GM19328 (cell line): ENCODE data around the gene SCAMP1.
A peak's percentile ranks its signal among the peaks of the same experiment; 100 is the strongest.
"Not testable (repeated sequence)": the region's sequence is repeated elsewhere in the genome, so short reads cannot be mapped to it uniquely, and the experiment has no call there.

Experiments
- ATAC-seq: cut with Tn5 transposase; IDR thresholded peaks from one replicate; pipeline ENCODE4 v1.9.1; 2021; ENCODE audit warnings: mild to moderate bottlenecking, moderate library complexity; ENCODE audit not compliant: unreplicated experiment

The SCAMP1 gene, protein sequence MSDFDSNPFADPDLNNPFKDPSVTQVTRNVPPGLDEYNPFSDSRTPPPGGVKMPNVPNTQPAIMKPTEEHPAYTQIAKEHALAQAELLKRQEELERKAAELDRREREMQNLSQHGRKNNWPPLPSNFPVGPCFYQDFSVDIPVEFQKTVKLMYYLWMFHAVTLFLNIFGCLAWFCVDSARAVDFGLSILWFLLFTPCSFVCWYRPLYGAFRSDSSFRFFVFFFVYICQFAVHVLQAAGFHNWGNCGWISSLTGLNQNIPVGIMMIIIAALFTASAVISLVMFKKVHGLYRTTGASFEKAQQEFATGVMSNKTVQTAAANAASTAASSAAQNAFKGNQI

DNA sequence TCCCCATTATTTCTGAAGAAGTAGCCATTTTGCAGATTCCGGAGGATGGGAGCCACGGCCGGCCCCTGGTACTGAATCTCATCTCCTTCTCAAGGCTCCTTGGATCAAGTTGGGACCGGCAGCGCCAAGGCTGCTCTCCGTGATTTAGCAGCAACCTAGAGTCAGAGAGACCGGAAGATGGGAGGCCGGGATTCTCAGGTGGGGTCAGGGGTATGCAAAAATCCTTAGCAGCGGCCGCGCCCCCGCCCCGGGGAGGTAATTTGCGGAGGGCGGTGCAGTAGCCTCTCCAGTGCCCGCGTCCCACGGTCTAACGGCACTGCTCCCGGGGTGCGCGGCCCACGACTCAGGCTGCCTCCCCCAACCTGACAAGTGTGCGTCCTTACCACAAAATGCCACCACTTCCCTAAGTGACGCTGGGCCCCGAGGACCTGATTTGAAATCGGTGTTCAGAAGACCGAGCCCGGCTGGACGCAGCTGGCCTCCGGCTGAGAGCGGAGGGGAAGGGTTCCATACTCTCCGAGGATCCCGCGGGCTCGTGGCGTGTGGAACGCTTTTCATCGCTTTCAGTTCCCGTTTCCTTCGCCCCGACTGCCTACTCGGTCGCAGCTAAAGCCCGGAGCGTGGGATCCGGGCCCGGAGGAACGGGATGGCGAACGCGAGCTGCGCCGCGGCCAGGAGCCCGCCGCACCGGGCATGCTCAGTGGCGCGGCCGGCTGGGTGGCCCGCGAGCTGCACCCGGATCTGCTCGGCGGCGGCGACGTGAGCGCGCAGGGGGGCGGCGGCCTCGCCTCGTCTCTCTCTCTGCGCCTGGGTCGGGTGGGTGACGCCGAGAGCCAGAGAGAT lies at the start of gene SCAMP1:
Gene SCAMP1 (plus strand): TSS at position 787 of the 843 bp plus-strand sequence. CDS start 55 bp downstream, at position 842.
- ATAC-seq = peak; percentile 74

DNA sequence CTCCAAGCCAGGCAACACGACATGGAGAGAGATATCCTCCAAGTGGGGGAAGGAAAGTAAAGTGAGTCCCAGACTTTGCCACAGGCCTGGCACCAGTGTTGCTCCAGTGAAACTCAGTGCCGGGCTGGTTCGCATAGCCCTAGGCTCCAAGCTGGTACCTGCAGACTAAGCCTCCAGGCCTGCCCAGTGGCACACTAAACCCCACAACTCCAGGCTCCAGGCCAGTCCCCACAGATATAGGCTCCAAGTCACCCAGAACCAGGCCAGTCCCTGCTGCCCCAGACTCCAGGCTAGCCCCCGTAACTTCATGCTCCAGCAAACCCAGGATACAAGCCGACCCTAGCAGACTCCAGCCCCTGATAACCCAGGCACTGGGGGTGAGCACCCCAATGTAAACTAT lies 42.9 kb upstream of the SCAMP1 start:
- no peak for ATAC-seq

DNA sequence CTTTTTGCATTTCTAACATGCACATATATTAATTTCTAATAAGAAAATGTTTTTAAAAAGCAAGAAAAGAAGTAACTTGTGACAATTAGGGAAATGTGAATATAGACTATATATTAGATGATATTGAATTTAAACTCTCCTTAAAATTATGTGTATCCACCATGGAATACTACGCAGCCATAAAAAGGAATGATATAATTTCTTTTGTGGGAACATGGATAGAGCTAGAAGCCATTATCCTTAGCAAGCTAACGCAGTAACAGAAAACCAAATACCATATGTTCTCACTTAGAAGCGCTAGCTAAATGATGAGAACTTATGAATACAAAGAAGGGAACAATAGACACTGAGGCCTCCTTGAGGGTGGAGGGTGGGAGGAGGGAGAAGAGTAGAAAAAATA lies 42.1 kb upstream of the SCAMP1 start:
- ATAC-seq = no peak

DNA sequence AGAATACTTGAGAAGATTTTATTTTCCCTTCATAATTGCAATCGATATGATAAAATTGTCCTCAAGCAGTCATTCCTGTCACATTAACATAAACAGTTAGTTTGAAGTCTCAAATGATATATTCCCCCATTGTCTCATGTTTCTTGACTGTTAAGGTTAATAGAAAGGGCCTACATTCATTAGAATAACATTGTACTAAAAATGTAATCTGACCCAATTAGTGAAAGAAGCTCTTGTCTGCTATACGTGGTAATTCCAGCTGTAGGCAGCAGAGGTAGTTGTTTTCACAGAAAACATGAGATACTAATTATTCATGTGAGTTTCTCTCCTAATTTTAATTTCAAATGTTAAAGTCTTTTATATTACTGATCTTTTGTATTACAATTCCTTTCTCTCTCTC lies 40.0 kb upstream of the SCAMP1 start:
- no peak for ATAC-seq

DNA sequence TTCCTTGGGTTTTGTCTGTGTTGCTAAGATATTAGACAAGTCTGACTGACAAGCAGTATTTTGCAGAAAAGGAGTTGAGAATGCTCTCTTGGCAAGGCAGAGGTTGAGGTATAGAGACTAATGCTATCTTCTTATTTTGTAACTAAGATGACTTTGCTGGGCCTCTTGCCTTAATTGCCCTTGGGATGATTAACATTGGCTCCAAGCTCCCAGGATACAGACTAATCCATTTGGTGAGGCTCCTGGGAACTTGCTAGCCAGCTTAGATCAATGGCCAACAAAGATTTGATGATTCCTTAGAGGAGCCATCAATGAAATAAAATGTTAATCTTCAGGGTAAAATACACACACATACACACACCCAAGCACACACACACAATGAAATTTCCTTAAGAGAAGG lies 37.2 kb upstream of the SCAMP1 start:
- no peak for ATAC-seq

DNA sequence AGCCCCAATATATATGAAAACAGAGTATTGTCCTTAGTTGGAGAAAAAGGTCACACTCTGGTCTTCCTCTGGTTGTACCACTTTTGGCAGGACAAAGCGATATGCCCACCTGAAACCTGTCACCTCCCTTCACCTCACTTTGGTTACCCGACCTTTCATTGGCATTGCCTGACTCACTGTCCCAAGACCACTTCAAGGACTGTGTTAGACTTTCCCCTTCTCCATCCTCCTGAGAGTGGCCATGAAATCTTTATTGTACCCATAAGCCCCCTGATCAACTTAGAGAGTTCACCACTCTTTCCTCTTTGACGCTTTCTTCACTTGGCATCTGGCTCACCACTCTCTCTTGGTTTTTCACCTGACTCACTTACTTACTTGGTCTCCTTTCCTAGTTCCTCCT lies 33.5 kb upstream of the SCAMP1 start:
- ATAC-seq = no peak

DNA sequence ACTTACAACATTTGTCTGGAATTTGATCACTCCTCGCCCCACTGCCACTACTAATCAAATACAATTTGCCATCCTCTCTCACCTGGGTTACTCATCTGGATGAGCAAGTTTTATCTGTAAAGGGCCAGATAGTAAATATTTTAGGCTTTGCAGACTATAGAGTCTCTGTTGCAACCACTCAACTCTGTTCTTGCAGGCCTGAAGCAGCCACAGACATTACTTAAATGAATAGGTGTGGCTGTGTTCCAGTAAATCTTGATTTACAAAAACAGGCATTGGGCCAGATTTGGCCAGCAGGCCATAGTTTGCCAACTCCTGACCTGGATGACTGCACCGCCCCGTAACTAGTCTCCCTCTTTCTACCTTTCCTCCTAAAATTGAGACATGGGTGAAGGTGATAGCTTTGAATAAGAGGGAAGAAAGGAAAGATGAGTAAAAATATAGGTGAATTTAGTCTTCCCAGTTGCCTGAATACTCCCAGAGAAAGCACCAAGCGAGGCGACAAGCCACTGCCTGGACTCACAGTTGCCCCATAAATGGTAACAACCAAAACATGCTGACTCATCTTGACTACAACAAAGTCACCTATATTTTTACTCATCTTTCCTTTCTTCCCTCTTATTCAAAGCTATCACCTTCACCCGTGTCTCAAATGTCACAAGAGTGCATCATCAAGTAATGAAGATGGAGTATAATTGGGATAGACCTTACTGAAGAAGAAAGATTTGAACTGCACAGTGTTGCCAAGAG lies 32.5 kb upstream of the SCAMP1 start:
- ATAC-seq = no peak

DNA sequence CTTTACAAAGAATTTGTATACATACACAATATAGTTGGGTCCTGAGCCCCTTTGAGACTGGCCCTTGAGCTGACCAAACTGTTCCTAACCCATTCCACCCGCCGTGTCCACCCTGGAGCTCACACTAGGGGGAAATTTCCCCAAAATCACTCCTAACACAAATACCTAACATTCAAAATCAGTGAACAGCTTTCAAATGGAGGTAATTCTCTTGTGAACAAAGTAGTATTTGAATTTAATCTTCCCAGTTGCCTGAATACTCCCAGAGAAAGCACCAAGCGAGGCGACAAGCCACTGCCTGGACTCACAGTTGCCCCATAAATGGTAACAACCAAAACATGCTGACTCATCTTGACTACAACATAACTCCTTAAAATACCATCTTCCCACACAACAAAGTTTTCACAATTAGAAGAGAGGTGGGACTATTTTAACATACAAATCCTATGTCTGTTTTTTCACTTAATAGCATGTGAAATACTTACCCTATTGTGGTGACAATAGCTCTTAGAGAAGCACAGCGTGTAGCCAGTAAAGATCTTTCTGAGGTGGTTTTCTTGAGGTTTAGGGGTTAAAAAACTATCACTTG lies 31.7 kb upstream of the SCAMP1 start:
- no peak for ATAC-seq

DNA sequence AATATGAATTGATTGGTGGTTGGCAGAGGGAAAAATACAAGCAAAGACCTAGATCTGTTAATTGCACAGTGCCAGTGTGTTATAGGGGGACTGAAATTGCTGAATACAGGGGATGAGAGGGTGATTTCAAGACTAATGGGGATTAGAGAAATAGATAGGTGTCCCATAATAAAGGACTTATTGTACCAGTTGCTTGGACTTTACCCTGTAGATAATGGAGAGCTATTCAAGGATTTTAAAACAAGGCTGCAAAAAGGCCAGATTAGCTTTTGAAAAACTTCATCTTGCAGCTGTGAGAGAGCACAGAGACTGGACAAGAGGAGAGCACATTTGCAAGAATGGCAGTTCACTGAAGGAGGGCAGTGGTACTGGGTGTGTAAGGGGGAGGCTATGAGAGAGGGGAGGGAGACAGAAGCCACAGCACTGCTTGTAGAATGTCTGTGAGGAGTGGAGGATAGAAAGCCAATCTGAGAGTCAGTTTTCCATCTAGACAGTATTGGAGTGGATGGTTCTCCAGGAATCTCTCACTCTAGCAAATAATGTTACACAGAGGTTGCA lies 28.8 kb upstream of the SCAMP1 start:
- ATAC-seq = no peak

DNA sequence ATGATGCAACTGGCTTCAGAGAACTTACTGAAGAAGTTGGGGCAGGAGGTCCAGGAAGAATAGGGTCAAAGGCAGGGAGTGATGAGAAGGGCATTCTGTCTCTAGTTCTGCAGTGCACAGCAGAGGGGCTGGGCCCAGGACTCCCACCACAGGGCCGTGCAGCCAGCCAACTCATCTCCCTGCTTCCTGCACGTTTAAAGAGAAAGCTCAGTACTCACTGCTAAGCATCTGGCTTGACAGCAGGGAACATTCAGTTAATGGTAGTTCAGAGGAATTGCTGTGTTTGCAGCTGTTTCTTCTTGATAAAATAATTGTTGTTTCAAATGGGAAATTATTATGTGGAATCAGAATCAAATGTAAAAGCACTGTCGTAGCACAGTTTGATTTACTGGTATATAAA lies 25.6 kb upstream of the SCAMP1 start:
- no peak for ATAC-seq

DNA sequence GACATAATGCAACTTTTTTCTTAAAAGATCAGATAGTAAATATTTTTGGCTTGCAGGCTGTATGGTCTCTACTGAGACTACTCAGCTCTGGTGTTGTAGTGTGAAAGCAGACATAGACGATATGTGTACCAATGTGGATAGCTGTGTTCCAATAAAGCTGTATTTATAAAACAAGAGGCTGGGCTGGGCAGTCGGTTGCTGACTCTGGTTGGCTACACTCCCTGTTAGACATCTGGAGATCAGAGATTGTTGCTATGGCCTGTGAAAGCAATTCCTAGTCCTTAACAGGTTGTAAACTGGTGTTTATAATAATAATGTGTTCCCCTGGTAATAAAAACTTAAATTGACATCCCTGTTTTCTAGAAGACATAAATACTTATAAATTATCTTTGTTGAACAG lies 24.4 kb upstream of the SCAMP1 start:
- no peak for ATAC-seq

DNA sequence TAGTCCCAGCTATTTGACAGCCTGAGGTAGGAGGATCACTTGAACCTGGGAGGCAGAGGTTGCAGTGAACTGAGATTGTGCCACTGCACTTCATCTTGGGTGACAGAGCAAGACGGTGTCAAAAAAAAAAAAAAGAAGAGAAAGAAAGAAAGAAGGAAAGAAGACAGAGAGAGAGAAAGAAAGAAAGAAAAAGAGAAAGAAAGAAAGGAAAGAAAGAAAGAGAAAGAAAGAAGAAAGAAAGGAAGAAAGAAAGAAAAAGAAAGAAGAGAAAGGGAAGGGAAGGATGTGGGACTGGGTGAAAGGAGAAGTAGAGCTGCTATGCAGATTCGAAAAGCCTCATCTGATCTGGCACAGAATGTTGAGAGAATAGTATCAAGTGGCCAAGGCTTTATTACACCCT lies 23.7 kb upstream of the SCAMP1 start:
- no peak for ATAC-seq

DNA sequence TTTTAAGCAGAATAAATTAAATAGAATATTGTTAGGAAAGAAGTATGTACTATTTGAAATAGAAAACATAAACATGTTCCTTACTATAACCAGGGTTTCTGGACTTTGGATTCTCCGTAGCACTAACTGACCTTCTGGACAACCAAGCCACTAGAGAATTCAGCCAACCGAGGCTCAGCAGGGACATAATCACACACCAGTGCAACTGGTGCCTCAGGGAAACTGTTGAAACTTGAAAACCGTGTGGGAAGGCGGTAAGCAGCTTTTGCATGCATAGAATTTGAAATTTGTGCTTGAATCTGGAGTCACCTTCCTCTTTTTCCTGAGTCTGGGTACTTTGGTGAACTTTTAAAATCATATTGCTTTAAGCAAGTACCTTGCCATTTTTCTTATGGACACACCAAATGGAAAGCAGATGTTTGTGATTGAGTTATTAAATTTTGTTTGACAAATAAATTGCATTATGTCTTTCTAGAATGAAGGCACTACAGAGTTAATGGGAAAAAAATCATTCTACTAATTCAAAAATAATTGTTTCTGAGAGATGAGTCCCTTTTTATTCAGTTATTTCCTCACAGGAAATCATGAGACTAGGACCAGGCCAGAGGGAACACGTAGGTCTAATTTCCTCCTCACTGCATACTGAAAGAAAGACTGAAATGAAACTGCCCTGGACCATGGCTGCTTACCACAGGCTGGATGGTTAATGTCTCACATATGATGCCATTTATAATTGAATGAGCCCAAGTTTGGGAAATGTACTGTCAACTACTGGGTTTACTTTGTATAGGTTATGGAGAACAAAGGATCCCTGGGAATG lies 20.6 kb upstream of the SCAMP1 start:
- ATAC-seq = no peak

DNA sequence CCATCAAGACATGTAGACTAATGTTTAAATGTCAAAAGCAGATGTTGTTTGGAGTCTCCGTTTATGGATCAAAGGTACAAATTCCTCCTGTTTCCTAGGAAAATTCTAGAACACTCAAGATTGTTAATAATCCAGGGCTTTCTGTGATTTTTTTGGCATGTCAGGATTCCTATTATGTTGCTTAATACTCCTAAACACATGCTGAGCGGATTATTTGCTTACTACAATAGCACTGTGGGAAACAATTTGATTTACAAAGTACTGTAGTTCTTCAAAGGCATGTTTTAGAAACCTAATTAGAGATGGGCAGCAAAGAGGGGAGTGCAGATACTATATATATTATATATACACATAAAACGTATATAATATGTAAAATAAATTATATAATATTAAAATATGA lies 19.0 kb upstream of the SCAMP1 start:
- no peak for ATAC-seq

DNA sequence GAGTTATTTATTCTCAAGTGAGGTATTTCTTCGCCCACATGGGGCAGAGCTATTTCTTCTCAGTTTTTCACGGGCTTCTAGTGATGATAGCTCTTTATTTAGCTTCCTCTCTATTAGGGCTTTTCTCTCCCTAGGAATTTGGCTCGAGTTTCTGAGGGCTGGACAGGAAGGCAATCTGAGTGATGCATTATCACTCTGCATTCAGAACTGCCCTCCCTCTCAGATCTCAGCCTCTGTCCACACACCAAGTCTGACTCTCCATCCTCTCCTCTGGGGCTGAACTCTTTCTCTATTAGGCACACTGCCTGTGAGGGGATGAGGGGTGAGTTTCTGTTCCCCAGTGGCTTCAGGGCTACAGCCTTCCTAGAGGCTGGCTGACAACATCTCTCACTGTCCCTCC lies 14.9 kb upstream of the SCAMP1 start:
- ATAC-seq = no peak

DNA sequence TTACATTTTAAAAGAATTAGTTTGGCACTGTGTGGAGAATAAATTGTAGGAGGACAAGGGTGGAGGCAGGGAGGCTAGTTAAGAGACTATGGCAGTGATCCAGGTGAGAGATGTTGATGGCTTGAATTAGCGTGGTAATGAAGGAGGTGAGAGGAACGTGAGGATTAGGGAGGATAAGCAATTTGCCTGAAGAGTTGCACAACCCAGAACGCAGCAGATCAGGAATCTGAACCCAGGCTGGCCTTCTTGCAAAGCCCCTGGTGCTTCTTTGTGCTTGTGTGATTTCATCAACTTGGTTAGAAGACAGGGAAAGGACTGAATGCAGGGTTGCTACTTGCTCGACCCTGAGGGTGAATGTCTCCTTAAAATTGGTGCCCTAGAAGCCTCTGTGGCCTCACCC lies 6.9 kb upstream of the SCAMP1 start:
- no peak for ATAC-seq

DNA sequence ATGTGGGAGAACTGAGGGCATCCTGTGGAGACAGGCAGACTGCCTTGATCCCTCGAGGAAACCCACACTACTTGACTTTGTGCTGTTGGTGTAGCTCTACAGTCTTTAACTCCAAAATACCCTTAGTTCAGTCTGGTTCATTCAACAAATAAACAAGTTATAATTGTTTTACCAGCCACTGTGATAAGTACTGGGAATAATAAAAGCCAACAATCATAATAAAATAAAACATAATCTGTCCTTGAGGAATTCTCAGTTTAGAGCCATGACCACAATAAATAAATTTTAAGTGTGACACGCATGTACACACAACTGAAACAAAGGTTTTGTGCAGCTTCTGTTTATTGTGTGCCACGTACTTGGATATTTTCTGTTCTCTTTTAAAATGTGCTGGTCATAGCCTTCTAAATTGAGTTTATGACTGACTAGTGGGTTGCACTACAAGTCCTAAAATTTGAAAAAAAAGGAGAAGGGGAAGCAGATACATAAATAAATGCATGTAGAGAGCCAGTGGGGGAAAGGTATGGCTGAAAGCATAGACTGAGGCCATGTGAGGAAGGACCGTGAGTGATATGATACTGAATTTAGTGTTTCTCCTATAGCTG lies 6.2 kb upstream of the SCAMP1 start:
- ATAC-seq = no peak

DNA sequence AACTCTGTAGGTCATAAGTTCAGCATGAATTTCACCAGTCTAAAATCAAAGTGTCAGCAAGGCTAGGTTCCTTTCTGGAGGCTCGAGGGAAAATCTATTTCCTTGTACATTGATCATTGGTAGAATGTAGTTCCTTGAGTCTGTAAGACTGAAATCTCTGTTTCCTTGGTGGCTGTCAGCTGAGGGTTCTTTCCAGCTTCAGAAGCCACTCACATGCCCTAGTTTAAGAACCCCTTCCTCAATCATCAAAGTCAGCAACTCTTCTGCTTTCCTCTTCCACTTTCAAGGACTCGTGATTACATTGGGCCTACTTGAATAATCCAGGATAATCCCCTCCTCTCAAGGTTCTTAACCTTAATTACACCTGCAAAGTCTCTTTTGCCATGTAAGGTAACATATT lies 4.9 kb upstream of the SCAMP1 start:
- ATAC-seq = no peak

DNA sequence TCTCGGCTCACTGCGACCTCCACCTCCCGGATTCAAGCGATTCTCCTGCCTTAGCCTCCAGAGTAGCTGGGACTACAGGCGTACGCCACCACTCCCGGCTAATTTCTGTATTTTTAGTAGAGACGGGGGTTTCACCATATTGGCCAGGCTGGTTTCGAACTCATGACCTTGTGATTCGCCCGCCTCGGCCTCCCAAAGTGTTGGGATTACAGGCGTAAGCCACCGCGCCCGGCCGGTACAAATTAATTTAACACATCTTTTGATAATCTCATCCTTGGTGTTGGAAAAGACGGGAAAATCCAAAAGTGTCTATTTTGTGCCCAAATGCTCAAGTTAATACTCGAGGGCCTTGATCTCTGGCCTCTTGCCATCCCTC lies 974 bp upstream of the SCAMP1 start:
- ATAC-seq = not testable (repeated sequence)

DNA sequence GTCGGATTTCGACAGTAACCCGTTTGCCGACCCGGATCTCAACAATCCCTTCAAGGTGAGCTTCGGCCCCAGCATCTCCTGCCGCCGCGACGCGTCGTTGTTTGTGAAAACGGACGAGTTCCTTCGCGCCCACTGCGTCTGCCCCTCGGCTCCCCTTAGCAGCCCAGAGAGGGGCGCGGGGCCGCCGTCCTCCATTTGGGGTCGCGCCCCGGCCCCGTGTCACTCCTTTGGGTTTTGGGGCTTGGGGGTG lies 182 bp downstream of the SCAMP1 start:
- ATAC-seq = no peak
